Right forelimb (tissue), 1 donor: Measurements from ENCODE around the gene SLC13A3.
"Not testable (repeated sequence)": the region's sequence is repeated elsewhere in the genome, so short reads cannot be mapped to it uniquely, and the experiment has no call there.

Source experiments
- DNase-seq: peaks from one replicate; pipeline ENCODE4 v3.0.0-alpha.2; 2018

SLC13A3 gene

GRCh38 chr20:46680684-46681031 lies 29.4 kb upstream of the SLC13A3 start:
- no peak for DNase-seq

GRCh38 chr20:46678516-46678915 lies 27.3 kb upstream of the SLC13A3 start:
- DNase-seq, result no peak

GRCh38 chr20:46677608-46678007 lies 26.3 kb upstream of the SLC13A3 start:
- no peak for DNase-seq

GRCh38 chr20:46676649-46677316 lies 25.5 kb upstream of the SLC13A3 start:
- not testable (repeated sequence) for DNase-seq

- DNase-seq, result no peak
These were observed 23.2 kb upstream of the SLC13A3 start for GRCh38 chr20:46674253-46675083.

GRCh38 chr20:46673394-46674252 lies 22.4 kb upstream of the SLC13A3 start:
- DNase-seq, result no peak

GRCh38 chr20:46672543-46673148 lies 21.4 kb upstream of the SLC13A3 start:
- DNase-seq, result no peak

- DNase-seq, result no peak
These were observed 20.7 kb upstream of the SLC13A3 start for GRCh38 chr20:46671866-46672542.

GRCh38 chr20:46670585-46671584 lies 19.6 kb upstream of the SLC13A3 start:
- no peak for DNase-seq

- no peak for DNase-seq
These were observed 18.9 kb upstream of the SLC13A3 start for GRCh38 chr20:46670228-46670584.

- no peak for DNase-seq
These were observed 15.7 kb upstream of the SLC13A3 start for GRCh38 chr20:46666818-46667515.

- no peak for DNase-seq
These were observed 15.0 kb upstream of the SLC13A3 start for GRCh38 chr20:46666306-46666705.

GRCh38 chr20:46665602-46666001 lies 14.3 kb upstream of the SLC13A3 start:
- DNase-seq, result no peak

- no peak for DNase-seq
These were observed 12.3 kb upstream of the SLC13A3 start for GRCh38 chr20:46663531-46663930.

GRCh38 chr20:46661659-46662058 lies 10.4 kb upstream of the SLC13A3 start:
- DNase-seq, result no peak

GRCh38 chr20:46660487-46660886 lies 9.2 kb upstream of the SLC13A3 start:
- DNase-seq, result no peak

GRCh38 chr20:46657618-46658017 lies 6.4 kb upstream of the SLC13A3 start:
- no peak for DNase-seq

- no peak for DNase-seq
These were observed 5.9 kb upstream of the SLC13A3 start for GRCh38 chr20:46657137-46657536.

- DNase-seq, result no peak
These were observed 1.4 kb upstream of the SLC13A3 start for GRCh38 chr20:46652699-46653098.

GRCh38 chr20:46650575-46651090 lies 626 bp downstream of the SLC13A3 start:
- no peak for DNase-seq
